Measurements from ENCODE around the gene DDA1. TPM values are rescaled to one million over a fixed set of nuclear protein-coding genes. Genes with fewer than 3 reads are reported as not detected.

Gene DDA1
- total RNA-seq, 1 donor from 2014 or later: 37.3 TPM

DNA sequence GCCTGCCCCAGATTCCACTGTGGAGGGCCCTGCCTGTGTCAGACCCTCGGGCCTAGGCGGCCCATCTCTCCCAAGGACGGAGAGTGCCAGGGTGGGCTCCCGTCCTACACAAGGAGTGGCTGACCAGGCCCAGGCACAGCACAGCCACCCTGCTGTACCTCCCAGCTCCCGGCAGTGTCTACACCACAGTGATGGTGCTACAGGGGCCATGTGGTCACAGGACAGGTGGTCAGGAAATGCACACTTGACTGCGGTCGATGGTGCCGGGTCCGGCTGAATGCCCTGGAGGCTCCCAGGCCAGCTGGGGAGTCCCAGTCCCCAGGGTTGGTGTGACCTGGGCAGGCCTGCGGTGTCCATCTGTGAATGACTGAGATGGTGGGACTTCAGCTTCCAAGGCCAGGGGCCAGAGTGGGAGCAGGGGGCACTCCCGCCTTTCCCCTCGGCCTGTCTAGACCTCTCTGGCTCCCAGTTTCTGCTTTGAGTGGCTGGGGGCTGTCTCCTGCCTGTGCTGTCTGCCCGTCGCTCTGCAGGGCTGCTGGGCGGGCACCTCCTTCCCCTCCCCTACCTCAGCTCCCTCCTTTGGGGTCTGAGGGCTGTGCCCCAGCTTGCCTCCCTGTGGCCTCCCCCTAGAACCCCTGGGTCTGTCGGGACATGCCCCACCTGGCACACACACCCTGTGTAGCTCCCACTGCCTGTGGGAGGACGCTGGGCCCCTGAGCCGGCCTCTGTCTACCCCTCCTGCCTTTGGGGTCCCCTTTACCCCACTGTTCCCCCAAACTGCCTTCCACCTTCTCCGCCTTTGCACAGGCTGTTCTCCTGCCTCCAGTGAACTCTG is 12.5 kb downstream of the DDA1 start:
- peaks cover 5% of the 10 kb centered on the region for H3K4me1 Mint-ChIP-seq
- H3K27ac Mint-ChIP-seq: peak overlapping the region; percentile 67
- H3K27me3 Mint-ChIP-seq (ENCODE audit: low read depth): no peaks in the 10 kb centered on the region
- DNase-seq (ENCODE audit: low spot score in 2 of 2, unreplicated experiment in 2 of 2): no peak
- TF ChIP-seq, protein P1, sequence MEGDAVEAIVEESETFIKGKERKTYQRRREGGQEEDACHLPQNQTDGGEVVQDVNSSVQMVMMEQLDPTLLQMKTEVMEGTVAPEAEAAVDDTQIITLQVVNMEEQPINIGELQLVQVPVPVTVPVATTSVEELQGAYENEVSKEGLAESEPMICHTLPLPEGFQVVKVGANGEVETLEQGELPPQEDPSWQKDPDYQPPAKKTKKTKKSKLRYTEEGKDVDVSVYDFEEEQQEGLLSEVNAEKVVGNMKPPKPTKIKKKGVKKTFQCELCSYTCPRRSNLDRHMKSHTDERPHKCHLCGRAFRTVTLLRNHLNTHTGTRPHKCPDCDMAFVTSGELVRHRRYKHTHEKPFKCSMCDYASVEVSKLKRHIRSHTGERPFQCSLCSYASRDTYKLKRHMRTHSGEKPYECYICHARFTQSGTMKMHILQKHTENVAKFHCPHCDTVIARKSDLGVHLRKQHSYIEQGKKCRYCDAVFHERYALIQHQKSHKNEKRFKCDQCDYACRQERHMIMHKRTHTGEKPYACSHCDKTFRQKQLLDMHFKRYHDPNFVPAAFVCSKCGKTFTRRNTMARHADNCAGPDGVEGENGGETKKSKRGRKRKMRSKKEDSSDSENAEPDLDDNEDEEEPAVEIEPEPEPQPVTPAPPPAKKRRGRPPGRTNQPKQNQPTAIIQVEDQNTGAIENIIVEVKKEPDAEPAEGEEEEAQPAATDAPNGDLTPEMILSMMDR (IDR thresholded peaks at IDR 0.05; ENCODE audit: unreplicated experiment): no peak
- H3K36me3 Mint-ChIP-seq: peaks cover 7% of the 10 kb centered on the region
- no peaks in the 10 kb centered on the region for H3K9me3 Mint-ChIP-seq
- H3K4me3 Mint-ChIP-seq: no peak overlapping the region

- peaks cover 3% of the 10 kb centered on the region for H3K27me3 Mint-ChIP-seq (ENCODE audit: low read depth)
- H3K4me3 Mint-ChIP-seq: no peak overlapping the region
- peak overlapping the region; percentile 67 for H3K27ac Mint-ChIP-seq
- no peak for DNase-seq (ENCODE audit: low spot score in 2 of 2, unreplicated experiment in 2 of 2)
- peaks cover 10% of the 10 kb centered on the region for H3K4me1 Mint-ChIP-seq
- peaks cover 6% of the 10 kb centered on the region for H3K36me3 Mint-ChIP-seq
- H3K9me3 Mint-ChIP-seq: no peaks in the 10 kb centered on the region
- TF ChIP-seq, protein P1 (IDR thresholded peaks at IDR 0.05; ENCODE audit: unreplicated experiment): no peak
Measured at GRCh38 chr19:17322854-17323253, 13.5 kb downstream of the DDA1 start.

DNA sequence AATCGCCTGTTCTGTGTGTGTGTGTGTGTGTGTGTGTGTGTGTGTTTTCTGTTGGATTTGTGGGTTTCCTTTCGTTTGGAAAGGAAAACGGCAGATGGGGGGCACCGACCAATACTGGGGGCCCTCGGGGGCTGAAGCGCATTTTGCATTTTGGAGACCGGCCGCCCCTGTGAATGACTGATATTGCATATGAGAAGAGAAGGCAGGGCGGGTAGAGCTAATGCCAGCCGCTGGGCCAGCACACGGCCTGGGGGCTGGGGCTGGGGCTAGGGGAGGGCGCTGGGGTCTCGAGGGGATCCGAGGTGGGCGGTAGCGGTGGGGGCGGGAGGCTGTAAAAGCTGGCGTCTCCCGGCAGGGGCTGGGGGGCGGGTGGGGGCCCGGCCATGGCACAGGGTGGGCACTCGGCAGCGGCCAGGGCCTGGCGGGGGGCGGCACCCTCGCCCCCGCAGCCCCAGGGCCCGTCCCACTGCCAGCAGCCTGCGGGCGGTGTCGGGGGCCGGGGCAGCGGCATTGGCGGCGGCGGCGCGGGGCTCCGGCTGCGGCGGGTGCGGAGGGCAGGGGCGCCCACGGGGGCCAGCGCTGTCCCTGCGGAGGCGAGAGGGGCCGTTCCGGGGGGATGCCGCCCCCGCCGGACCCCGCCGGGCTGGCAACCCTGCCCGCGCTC is 14.1 kb downstream of the DDA1 start:
- no peak overlapping the region for H3K27ac Mint-ChIP-seq

GRCh38 chr19:17323964-17324332 is 14.6 kb downstream of the DDA1 start:
- Mint-ChIP-seq H3K36me3 (peaks cover 5% of the 10 kb centered on the region), H3K9me3 (no peaks in the 10 kb centered on the region)
- DNase-seq (ENCODE audit: low spot score in 2 of 2, unreplicated experiment in 2 of 2): no peak

More for the DNA sequence above, 14.1 kb downstream of the DDA1 start:
- Mint-ChIP-seq H3K4me1 (peaks cover 11% of the 10 kb centered on the region), H3K4me3 (no peak overlapping the region), H3K36me3 (peaks cover 5% of the 10 kb centered on the region), H3K9me3 (no peaks in the 10 kb centered on the region), H3K27me3 (ENCODE audit: low read depth) (peaks cover 3% of the 10 kb centered on the region)
- TF ChIP-seq, protein P1 (IDR thresholded peaks at IDR 0.05; ENCODE audit: unreplicated experiment): no peak
- no peak for DNase-seq (ENCODE audit: low spot score in 2 of 2, unreplicated experiment in 2 of 2)

GRCh38 chr19:17324357-17325114 is 15.2 kb downstream of the DDA1 start:
- Mint-ChIP-seq H3K4me1 (peaks cover 11% of the 10 kb centered on the region), H3K27me3 (ENCODE audit: low read depth) (peaks cover 5% of the 10 kb centered on the region), H3K36me3 (peaks cover 5% of the 10 kb centered on the region)

More at GRCh38 chr19:17323964-17324332, 14.6 kb downstream of the DDA1 start:
- TF ChIP-seq, protein P1 (IDR thresholded peaks at IDR 0.05; ENCODE audit: unreplicated experiment): no peak
- Mint-ChIP-seq H3K27ac (no peak overlapping the region), H3K4me3 (no peak overlapping the region), H3K4me1 (peaks cover 11% of the 10 kb centered on the region), H3K27me3 (ENCODE audit: low read depth) (peaks cover 3% of the 10 kb centered on the region)

More at GRCh38 chr19:17324357-17325114, 15.2 kb downstream of the DDA1 start:
- H3K4me3 Mint-ChIP-seq: no peak overlapping the region
- TF ChIP-seq, protein P1 (IDR thresholded peaks at IDR 0.05; ENCODE audit: unreplicated experiment): no peak
- no peak overlapping the region for H3K27ac Mint-ChIP-seq
- DNase-seq (ENCODE audit: low spot score in 2 of 2, unreplicated experiment in 2 of 2): no peak
- H3K9me3 Mint-ChIP-seq: no peaks in the 10 kb centered on the region

Data from mesothelial cell of epicardium (in vitro differentiated cells).